Uterus (tissue), 4 donors: Measurements from ENCODE around the gene GNB5. TPM values are rescaled to one million over a fixed set of nuclear protein-coding genes. Genes with fewer than 3 reads are reported as not detected.

ENCODE experiments used
- DNase-seq, 2 donors: peaks; one replicate each; pipeline ENCODE4 v3.0.0-alpha.2; 2019 to 2020
- H3K27ac ChIP-seq, 2 donors: fragments of 200-600 bp; sonication (generic); 1 replicate in 1 of 2; 2 replicates in 1 of 2; pipeline ENCODE4 v1.5.1; 2016 to 2018
- H3K27me3 ChIP-seq, 2 donors: fragments of 200-600 bp; sonication (generic); one replicate each; pipeline ENCODE4 v1.5.1; 2018 to 2019; ENCODE audit warnings: control low read depth in 1 of 2
- H3K36me3 ChIP-seq, 2 donors: fragments of 200-600 bp; sonication (generic); one replicate each; pipeline ENCODE4 v1.5.1; 2019; ENCODE audit warnings: control low read depth in 1 of 2
- H3K4me1 ChIP-seq, 2 donors: fragments of 200-600 bp; sonication (generic); one replicate each; pipeline ENCODE4 v1.5.1; 2018 to 2019; ENCODE audit warnings: control low read depth in 1 of 2
- H3K4me3 ChIP-seq, 2 donors: fragments of 200-600 bp; sonication (generic); 1 replicate in 1 of 2; 2 replicates in 1 of 2; pipeline ENCODE4 v1.5.1; 2018 to 2019; ENCODE audit warnings: mild to moderate bottlenecking in 1 of 2
- H3K9me3 ChIP-seq, 2 donors: fragments of 200-600 bp; sonication (generic); one replicate each; pipeline ENCODE4 v1.5.1; 2019; ENCODE audit warnings: control low read depth in 1 of 2
- POLR2A ChIP-seq, 2 donors: fragments of 450-650 bp; IDR thresholded peaks; one replicate each; pipeline ENCODE4 v1.6.1; 2016; ENCODE audit warnings: antibody characterized with exemption in 2 of 2, mild to moderate bottlenecking in 1 of 2, moderate library complexity in 1 of 2
- intact Hi-C: fragments of 100-400 bp; cut with DNase I; formaldehyde crosslinking; loops from one replicate; pipeline ENCODE4 v1.15.1; 2023; ENCODE audit warnings: low total_unique reads
- total RNA-seq, 4 donors: library from RNA; depleted of rRNA in 3 of 4; stranded (reverse); fragments of >200 nt in 3 of 4; gene quantifications; one replicate each; pipeline versions ENCODE4 v1.1.0 to v1.2.4, GENCODE V29; 2014 to 2023
- TF ChIP-seq, protein P1 (sequence below), 4 experiments: fragments of 200-600 bp in 2 of 4; fragments of 450-650 bp in 2 of 4; sonication (generic) in 2 of 4; IDR thresholded peaks; one replicate each; pipeline ENCODE4 v1.5.1; 2016 to 2019; ENCODE audit warnings: antibody characterized with exemption in 4 of 4, mild to moderate bottlenecking in 2 of 4, moderate library complexity in 1 of 4
- donor health status: DM: yes; HTN: yes; CAD: no.

GNB5 gene
- total RNA-seq, 4 donors from 2014 or later = 28.4 to 73.8 (median 48.8) TPM

DNA sequence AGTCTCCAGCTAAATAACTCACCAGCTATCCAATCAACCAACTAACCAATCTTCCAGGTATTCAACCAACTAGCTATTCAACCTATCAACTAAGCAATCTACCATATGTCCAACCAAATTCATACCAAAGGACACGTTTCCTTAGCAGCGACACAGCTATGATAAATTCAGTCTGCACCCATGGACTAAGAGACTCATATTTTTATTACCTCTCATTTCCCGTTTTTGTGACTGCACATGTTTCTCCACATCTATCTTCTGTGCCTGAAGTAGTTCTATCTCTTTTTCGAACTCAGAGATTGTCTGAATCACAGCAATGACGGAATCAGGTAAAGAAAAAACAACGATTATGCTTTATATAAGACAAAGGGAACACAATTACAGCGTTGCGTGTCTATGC lies 34.0 kb upstream of the GNB5 start:
- Histone ChIP-seq H3K36me3 (no peaks in the 10 kb centered on the region), H3K9me3 (no peaks in the 10 kb centered on the region), H3K4me1 (no peaks in the 10 kb centered on the region), H3K27ac (no peak overlapping the region), H3K27me3 (no peaks in the 10 kb centered on the region), H3K4me3 (no peak overlapping the region)
- intact Hi-C loops = no loop called here
- DNase-seq = no peak
- TF ChIP-seq, protein P1, sequence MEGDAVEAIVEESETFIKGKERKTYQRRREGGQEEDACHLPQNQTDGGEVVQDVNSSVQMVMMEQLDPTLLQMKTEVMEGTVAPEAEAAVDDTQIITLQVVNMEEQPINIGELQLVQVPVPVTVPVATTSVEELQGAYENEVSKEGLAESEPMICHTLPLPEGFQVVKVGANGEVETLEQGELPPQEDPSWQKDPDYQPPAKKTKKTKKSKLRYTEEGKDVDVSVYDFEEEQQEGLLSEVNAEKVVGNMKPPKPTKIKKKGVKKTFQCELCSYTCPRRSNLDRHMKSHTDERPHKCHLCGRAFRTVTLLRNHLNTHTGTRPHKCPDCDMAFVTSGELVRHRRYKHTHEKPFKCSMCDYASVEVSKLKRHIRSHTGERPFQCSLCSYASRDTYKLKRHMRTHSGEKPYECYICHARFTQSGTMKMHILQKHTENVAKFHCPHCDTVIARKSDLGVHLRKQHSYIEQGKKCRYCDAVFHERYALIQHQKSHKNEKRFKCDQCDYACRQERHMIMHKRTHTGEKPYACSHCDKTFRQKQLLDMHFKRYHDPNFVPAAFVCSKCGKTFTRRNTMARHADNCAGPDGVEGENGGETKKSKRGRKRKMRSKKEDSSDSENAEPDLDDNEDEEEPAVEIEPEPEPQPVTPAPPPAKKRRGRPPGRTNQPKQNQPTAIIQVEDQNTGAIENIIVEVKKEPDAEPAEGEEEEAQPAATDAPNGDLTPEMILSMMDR (IDR thresholded peaks at IDR 0.05) = no peak
- TF ChIP-seq POLR2A (IDR thresholded peaks at IDR 0.05) = no peak

DNA sequence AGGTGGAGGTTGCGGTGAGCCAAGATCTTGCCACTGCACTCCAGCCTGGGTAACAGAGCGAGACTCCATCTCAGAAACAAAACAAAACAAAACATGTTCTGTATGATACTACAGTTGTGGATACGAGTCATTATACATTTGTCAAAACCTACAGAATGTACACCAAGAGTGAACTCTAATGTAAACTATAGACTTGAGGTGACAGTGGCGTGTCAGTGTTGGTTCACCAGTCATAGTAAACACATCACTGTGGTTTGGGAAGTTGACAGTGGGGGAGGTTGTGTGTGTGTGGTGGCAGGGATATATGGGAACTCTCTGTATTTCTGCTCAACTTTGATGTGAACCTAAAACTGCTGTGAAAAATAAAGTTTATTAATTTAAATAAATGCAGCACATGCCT lies 33.0 kb upstream of the GNB5 start:
- no peak overlapping the region for H3K27ac ChIP-seq
- H3K4me3 ChIP-seq = no peak overlapping the region
- no peaks in the 10 kb centered on the region for H3K9me3 ChIP-seq
- no peaks in the 10 kb centered on the region for H3K27me3 ChIP-seq
- no peaks in the 10 kb centered on the region for H3K36me3 ChIP-seq
- no peak for DNase-seq
- H3K4me1 ChIP-seq = no peaks in the 10 kb centered on the region
- intact Hi-C loops = no loop called here
- no peak for TF ChIP-seq POLR2A (IDR thresholded peaks at IDR 0.05)
- TF ChIP-seq, protein P1 (IDR thresholded peaks at IDR 0.05) = no peak

DNA sequence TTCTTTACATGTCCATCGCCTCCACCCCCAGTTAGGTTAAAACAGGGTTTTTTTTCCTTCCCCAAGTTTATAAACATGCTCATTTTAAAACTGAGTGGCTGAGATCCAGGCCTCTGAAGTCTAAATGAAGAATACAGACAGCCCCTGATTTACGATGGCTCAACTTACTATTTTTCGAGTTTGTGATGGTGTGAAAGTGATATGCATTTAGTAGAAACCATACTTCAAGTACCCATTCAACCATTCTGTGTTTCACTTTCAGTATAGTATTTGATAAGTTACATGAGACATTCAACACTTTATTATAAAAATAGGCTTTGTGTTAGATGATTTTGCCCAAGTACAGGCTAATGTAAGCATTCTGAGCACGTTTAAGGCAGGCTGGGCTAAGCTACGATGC lies 30.5 kb upstream of the GNB5 start:
- Histone ChIP-seq H3K4me1 (no peaks in the 10 kb centered on the region), H3K4me3 (no peak overlapping the region), H3K36me3 (no peaks in the 10 kb centered on the region), H3K27ac (no peak overlapping the region), H3K27me3 (no peaks in the 10 kb centered on the region), H3K9me3 (no peaks in the 10 kb centered on the region)
- TF ChIP-seq POLR2A (IDR thresholded peaks at IDR 0.05) = no peak
- TF ChIP-seq, protein P1 (IDR thresholded peaks at IDR 0.05) = no peak
- DNase-seq = no peak
- intact Hi-C loops = no loop called here

DNA sequence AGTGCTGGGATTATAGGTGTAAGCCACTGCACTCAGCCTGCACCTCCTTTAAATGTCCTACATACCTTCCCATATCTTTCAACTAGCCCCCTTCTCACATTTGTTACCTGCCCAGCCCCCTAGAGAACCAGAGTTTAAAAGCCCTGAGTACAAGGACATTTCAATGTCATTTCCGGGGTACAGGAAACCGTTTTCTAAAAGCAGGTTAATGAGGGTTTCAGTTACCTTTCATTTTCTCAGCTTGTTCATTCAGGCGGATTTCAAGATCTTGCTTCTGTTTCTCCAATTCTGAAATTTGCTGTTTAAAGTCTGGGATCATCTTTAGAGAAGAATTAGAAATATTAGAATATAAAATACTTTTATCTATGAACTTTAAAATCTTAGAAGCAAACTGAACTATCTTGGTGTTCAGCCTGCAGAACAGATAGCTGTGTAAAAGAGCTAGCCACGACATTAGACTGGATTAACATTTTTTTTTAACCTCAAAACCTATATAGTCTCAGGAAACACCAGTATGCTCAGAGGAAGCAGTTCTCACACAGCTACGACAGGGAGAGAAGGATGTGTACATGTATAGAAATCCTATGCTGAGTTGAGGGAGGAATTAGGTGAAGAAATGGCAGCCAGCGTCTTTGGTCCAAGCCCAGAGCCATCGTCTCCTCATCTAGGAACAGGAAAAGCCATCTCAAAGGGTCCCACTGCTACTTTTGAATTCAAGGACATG lies 29.9 kb upstream of the GNB5 start:
- H3K4me1 ChIP-seq = no peaks in the 10 kb centered on the region
- no peak for TF ChIP-seq POLR2A (IDR thresholded peaks at IDR 0.05)
- TF ChIP-seq, protein P1 (IDR thresholded peaks at IDR 0.05) = no peak
- H3K4me3 ChIP-seq = no peak overlapping the region
- no peak for DNase-seq
- no peaks in the 10 kb centered on the region for H3K27me3 ChIP-seq
- H3K36me3 ChIP-seq = no peaks in the 10 kb centered on the region
- no peak overlapping the region for H3K27ac ChIP-seq
- H3K9me3 ChIP-seq = no peaks in the 10 kb centered on the region
- intact Hi-C loops = no loop called here

DNA sequence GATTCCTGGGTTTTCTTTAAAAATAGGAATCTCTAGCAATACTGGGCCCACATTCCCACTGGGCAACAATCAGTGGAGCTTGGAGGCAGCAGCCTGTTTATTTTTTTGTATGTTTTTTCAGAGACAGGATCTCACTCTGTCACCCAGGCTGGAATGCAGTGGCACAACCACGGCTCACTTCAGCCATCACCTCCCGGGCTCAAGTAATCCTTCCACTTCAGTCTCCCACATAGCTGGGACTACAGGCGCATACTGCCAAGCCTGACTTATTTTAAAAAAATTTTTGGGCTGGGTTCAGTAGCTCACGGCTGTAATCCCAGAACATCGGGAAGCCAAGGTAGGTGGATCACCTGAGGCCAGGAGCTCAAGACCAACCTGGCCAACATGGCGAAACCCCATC lies 29.1 kb upstream of the GNB5 start:
- TF ChIP-seq, protein P1 (IDR thresholded peaks at IDR 0.05) = no peak
- TF ChIP-seq POLR2A (IDR thresholded peaks at IDR 0.05) = no peak
- no peaks in the 10 kb centered on the region for H3K4me1 ChIP-seq
- no peaks in the 10 kb centered on the region for H3K36me3 ChIP-seq
- no peaks in the 10 kb centered on the region for H3K9me3 ChIP-seq
- no peak overlapping the region for H3K4me3 ChIP-seq
- no peak overlapping the region for H3K27ac ChIP-seq
- no peaks in the 10 kb centered on the region for H3K27me3 ChIP-seq
- intact Hi-C loops = no loop called here
- no peak for DNase-seq
